Sciatic nerve (tissue), 2 donors: ENCODE measurements around the gene PTPA. TPM values are rescaled to one million over a fixed set of nuclear protein-coding genes. Genes with fewer than 3 reads are reported as not detected.
"Not testable (repeated sequence)": the region's sequence is repeated elsewhere in the genome, so short reads cannot be mapped to it uniquely, and the experiment has no call there.

Experiments
- ATAC-seq: fragments of 200-7000 bp; cut with Tn5 transposase; one replicate; pipeline ENCODE4 v1.9.1; 2020; ENCODE audit warnings: mild to moderate bottlenecking, moderate library complexity
- DNase-seq: peaks from one replicate; pipeline ENCODE4 v3.0.0-alpha.2; 2020; ENCODE audit warnings: low spot score
- intact Hi-C: fragments of 100-400 bp; cut with DNase I; formaldehyde crosslinking; loops from one replicate; pipeline ENCODE4 v1.14.2; 2022
- total RNA-seq: library from RNA; stranded (reverse); fragmentation: NEBNext Ultra II Directional; extraction: Animal tissue kit (Norgen Biotek cat#: 25700); gene quantifications from one replicate; pipeline ENCODE4 v1.2.1, GENCODE V29; 2021
- donor health status: DM: no; HTN: no; CAD: no.
- donor health status: DM: no; HTN: no; CAD: no.

Gene PTPA
- total RNA-seq, 1 donor from 2014 or later, result 78.2 TPM

- intact Hi-C loops, result no loop called here
- no peak for DNase-seq
- ATAC-seq, result no peak
Observed at GRCh38 chr9:129105857-129106694, 5.1 kb upstream of the PTPA start.

GRCh38 chr9:129107651-129108050, 3.6 kb upstream of the PTPA start:
- intact Hi-C loops, result no loop called here
- DNase-seq (no peak), ATAC-seq (no peak)

DNA sequence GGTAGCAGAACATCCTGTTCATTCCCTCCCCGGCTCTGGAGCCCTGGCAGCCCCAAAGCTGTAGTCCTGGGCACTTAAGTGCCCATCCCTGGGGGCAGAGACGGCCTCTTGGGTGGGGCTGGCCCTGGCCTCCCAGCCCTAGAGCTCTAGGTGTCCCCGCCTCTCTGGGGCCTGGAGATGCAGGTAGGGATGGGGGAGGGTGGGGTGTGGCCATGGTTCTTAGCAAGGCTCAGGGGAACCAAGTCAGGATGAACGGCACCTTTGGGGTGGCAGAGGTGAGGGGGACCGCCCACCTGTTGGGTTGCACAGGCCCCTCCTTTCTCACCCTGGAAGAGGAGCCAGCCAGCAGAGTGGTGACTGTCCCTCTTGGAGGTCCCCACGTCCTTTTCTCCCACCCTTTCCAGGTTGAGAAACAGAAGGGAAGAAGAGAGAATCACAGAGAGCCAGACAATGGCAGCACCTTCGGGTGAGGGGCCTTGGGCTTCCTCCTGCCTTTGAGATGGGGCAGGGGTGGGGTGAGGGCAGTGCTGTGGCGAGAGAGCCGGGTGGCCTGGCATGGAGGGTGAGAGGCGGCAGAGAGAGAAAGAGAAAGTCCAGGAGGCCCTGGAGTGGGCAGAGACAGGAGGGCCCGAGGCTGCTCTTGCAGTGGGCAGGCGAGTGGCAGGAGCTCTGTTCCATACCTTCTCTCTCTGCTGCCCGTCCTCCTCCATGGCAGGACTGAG, 3.0 kb upstream of the PTPA start:
- no peak for ATAC-seq
- intact Hi-C loops, result no loop called here
- DNase-seq, result no peak

- DNase-seq (no peak), ATAC-seq (peak; percentile 4)
- intact Hi-C loops, result no loop called here
Observed at GRCh38 chr9:129108805-129109536, 2.2 kb upstream of the PTPA start.

GRCh38 chr9:129109537-129109903, 1.7 kb upstream of the PTPA start:
- intact Hi-C loops, result no loop called here
- DNase-seq (no peak), ATAC-seq (peak; percentile 27)

DNA sequence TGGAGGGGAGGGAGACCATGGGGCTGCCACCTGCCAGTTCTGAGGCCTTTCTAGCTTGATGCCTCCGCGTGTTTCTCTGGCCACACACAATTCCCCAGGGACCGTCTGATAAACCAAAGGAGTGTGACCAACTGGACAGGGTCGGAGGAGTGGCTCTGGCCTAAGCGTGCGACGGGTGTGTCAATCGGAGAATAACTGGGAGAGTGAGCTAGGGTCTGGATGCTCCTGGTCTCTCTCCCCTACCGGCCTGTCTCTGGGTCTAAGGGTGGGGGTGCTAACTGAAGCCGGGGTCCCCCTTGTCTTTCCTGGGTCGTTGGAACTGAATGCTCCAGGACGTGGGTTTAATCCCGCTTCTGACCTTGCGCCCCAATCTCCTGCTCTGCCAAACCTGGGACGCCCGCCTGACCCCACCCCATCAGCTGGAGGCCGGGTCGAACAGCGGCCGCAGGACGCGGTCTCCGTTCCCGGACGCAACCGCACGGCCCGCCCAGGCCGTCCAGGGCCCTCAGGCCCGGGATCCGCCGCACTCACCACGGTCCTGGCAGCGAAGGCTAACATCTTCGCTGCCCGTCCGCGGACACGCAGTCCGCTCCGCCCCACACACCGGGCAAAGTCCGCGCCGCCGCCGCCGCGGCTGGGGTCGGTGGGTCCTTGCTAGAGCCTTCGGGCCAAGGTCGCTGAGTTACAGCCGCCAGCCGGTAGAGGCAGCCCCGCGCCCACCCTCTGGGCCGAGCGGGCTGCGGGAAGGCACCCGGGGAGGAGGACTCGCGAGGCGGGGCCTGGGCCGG, 1.1 kb upstream of the PTPA start:
- no peak for DNase-seq
- intact Hi-C loops, result no loop called here
- peak; percentile 30 for ATAC-seq

GRCh38 chr9:129111528-129112151, 425 bp downstream of the PTPA start:
- ATAC-seq (peak; percentile 5), DNase-seq (no peak)
- intact Hi-C loops, result no loop called here

- ATAC-seq, intact Hi-C loops, DNase-seq: not testable (repeated sequence)
Observed at GRCh38 chr9:129112526-129112925, 1.3 kb downstream of the PTPA start.

DNA sequence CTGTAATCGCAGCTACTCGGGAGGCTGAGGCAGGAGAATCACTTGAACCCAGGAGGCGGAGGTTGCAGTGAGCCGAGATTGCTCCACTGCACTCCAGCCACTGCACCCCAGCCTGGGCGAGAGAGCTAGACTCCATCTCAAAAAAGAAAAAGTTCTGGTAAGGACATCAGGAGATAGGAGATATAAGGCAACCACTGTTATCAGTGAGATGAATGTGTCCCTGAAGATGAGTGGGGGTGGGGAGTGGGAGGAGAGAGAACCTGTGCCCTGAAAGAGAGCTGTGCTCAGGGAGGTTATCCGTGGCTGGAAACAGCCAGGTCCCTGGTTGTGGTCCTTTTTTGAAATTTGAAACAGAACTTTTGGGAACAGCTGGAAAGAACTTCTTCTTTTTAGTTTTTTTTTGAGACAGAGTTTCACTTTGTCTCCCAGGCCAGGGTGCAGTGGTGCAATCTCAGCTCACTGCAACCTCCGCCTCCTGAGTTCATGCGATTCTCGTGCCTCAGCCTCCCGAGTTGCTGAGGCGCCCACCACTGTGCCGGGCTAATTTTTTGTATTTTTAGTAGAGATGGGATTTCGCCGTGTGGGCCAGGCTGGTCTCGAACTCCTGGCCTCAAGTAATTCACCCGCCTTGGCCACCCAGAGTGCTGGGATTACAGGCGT, 2.6 kb downstream of the PTPA start:
- ATAC-seq (no peak), DNase-seq (no peak)
- intact Hi-C loops, result no loop called here

- ATAC-seq (no peak), DNase-seq (no peak)
- intact Hi-C loops, result no loop called here
Observed at GRCh38 chr9:129118799-129119198, 7.6 kb downstream of the PTPA start.

DNA sequence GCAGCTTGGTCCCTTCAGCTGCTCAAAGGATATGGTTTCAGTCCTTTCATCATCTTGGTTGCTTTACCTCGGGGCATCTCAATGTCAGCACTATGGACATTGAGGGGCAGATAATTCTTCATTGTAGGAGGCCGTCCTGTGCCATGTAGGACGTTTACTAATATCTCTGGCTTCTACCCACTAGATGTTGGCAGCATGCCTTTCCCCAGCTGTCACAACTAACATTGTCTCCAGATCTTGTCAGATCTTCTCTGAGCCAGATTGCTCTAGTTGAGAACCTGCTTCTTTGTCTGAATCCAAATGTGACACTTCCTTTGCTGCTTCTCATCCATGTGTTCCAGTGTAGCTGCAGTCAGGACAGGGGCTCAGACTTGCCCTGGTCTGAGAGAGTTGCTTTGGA, 10.3 kb downstream of the PTPA start:
- no peak for DNase-seq
- ATAC-seq, result peak; percentile 49
- intact Hi-C loops, result no loop called here

DNA sequence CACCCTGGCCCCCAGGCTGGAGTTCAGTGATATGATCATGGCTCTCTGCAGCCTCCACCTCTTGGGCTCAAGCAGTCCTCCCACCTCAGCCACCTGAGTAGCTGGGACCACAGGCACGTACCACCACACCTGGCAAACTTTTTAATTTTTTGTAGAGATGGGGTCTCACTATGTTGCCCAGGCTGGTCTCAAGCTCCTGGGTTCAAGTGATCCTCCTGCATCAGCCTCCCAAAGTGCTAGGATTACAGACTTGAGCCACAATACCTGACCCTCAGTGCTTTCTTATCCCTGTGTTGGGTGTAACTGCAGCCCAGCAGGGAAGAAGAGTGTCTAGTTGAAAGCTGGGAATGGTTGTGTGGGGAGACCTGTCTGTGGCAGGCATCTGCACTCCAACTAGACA, 10.9 kb downstream of the PTPA start:
- intact Hi-C loops, result no loop called here
- DNase-seq (no peak), ATAC-seq (no peak)

DNA sequence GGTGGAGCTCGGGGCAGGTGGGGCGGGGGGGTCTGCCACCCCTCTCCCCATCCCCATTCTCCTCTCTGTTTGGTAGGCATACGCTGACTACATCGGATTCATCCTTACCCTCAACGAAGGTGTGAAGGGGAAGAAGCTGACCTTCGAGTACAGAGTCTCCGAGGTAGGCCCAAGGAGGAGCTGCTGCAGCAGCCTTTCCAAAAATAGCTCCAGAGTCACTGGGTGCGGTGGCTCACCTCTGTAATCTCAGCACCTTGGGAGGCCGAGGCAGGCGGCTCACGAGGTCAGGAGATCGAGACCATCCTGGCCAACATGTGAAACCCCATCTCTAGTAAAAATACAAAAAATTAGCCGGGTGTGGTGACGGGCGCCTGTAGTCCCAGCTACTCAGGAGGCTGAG, 11.8 kb downstream of the PTPA start:
- intact Hi-C loops, ATAC-seq: not testable (repeated sequence)

DNA sequence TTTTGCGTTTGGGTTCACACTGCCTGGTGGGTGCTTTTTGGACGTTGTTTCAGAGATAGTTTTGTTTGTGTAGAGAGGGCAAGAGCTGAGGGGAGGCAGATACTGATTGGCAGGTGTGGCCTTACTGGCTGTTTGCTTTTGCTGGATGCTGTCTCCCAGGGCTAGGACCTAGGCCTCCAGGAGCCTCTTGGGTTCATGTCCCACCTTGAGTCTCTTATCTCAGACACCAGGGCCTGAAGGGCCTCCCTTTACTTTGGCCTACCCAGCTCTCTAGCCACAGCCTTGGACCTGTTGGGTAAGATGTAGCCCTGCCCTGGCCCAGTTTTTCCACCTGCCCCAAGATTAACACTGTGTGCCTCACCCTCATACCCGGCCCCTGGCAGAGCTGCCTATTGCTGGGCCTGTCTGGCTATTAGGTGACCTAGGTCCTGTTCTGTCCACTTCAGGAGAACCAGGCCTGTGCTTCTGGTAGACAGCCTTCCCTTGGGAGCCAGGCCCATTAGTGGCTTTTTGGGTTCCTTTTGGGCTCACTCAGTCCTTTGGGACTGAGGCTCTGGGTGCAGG, 13.4 kb downstream of the PTPA start:
- ATAC-seq, result no peak
- DNase-seq, result no peak
- intact Hi-C loops, result no loop called here

More for the DNA sequence above, 11.8 kb downstream of the PTPA start:
- DNase-seq, result not testable (repeated sequence)

GRCh38 chr9:129125478-129125877, 14.3 kb downstream of the PTPA start:
- DNase-seq, result no peak
- intact Hi-C loops, result no loop called here
- ATAC-seq, result peak; percentile 43

DNA sequence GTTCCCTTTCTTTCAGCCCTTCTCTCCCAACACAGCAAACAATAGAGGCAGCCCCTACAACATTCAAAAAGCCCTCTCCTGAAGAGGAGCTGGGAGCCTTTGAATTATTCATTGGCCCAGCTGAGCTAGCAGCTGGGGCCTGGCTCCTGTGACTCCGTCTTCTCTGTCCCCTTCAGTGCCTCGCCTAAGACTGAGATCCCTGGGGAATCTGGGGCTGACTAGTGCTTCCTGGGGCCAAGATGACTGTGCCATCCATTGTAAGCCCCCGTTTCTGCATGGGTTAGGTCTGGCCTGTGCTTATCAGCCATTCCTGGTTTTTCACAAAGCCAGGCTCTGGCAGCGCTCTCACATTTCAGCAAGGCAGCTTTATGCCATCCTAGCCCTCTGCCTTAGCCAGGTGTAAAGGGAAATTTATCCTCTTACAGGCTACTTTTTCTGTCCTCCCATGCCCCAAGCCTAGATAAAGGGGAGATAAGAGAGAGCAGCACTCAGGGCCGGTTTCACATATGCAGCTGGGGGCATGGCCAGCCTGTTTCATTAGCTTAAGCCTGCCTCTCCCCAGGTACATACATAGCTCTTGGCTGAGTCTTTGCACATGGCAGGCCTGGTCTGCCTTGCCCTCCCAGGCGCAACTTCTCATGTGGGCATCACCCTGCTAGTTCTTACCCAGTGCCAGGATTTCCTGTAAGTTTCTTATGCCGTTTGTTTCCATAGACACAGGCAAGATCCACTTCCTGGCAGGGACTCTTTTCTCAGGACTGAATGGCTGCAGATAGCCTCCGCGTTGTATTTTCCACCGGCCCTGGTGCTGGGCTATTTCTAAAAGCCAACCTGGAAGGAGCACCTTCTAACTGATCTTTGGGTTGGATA, 15.8 kb downstream of the PTPA start:
- DNase-seq (no peak), ATAC-seq (no peak)
- intact Hi-C loops, result no loop called here

- no peak for DNase-seq
- ATAC-seq, result no peak
- intact Hi-C loops, result no loop called here
Observed at GRCh38 chr9:129128689-129129088, 17.5 kb downstream of the PTPA start.
